ENCODE results near the gene CHMP4B.

GRCh38 chr20:33761698-33762250 lies 49.4 kb upstream of the CHMP4B start:
- TF ChIP-seq CTCF (IDR thresholded peaks at IDR 0.05 in 4 of 5, conservative IDR thresholded peaks at IDR 0.05 in 1 of 5) (no peak), POLR2A (IDR thresholded peaks at IDR 0.05) (no peak)
